ENCODE data around the gene UBE2B.
"Not testable (repeated sequence)": the region's sequence is repeated elsewhere in the genome, so short reads cannot be mapped to it uniquely, and the experiment has no call there.

The UBE2B gene

GRCh38 chr5:134421038-134421437 lies 49.7 kb downstream of the UBE2B start:
- not testable (repeated sequence) for DNase-seq (ENCODE audit: low read depth); H3K4me3 ChIP-seq (ENCODE audit: low read length); H3K27me3 ChIP-seq (replicated peaks; ENCODE audit: control insufficient read depth, insufficient read depth, low read length); H3K4me1 ChIP-seq (ENCODE audit: control insufficient read depth, insufficient read depth, low read length); H3K9ac ChIP-seq (ENCODE audit: low read length); H3K36me3 ChIP-seq (ENCODE audit: control insufficient read depth, insufficient read depth, low read length, severe bottlenecking); H3K9me3 ChIP-seq (ENCODE audit: control insufficient read depth, low read length)

- no peaks in the 10 kb centered on the region for H3K36me3 ChIP-seq (ENCODE audit: control insufficient read depth, insufficient read depth, low read length, severe bottlenecking)
- no peak for DNase-seq (ENCODE audit: low read depth)
- H3K27me3 ChIP-seq (replicated peaks; ENCODE audit: control insufficient read depth, insufficient read depth, low read length), result no peaks in the 10 kb centered on the region
- H3K4me3 ChIP-seq (ENCODE audit: low read length), result no peak overlapping the region
- no peak overlapping the region for H3K9ac ChIP-seq (ENCODE audit: low read length)
- no peaks in the 10 kb centered on the region for H3K9me3 ChIP-seq (ENCODE audit: control insufficient read depth, low read length)
- H3K4me1 ChIP-seq (ENCODE audit: control insufficient read depth, insufficient read depth, low read length), result no peaks in the 10 kb centered on the region
Observed at GRCh38 chr5:134422791-134423365, 51.5 kb downstream of the UBE2B start.

- no peak overlapping the region for H3K9ac ChIP-seq (ENCODE audit: low read length)
- no peaks in the 10 kb centered on the region for H3K27me3 ChIP-seq (replicated peaks; ENCODE audit: control insufficient read depth, insufficient read depth, low read length)
- no peaks in the 10 kb centered on the region for H3K4me1 ChIP-seq (ENCODE audit: control insufficient read depth, insufficient read depth, low read length)
- H3K4me3 ChIP-seq (ENCODE audit: low read length), result no peak overlapping the region
- H3K9me3 ChIP-seq (ENCODE audit: control insufficient read depth, low read length), result no peaks in the 10 kb centered on the region
- no peak for DNase-seq (ENCODE audit: low read depth)
- H3K36me3 ChIP-seq (ENCODE audit: control insufficient read depth, insufficient read depth, low read length, severe bottlenecking), result no peaks in the 10 kb centered on the region
Observed at GRCh38 chr5:134423376-134423775, 52.0 kb downstream of the UBE2B start.

GRCh38 chr5:134426361-134426760 lies 55.0 kb downstream of the UBE2B start:
- Histone ChIP-seq H3K4me3 (ENCODE audit: low read length) (no peak overlapping the region), H3K36me3 (ENCODE audit: control insufficient read depth, insufficient read depth, low read length, severe bottlenecking) (no peaks in the 10 kb centered on the region), H3K4me1 (ENCODE audit: control insufficient read depth, insufficient read depth, low read length) (no peaks in the 10 kb centered on the region), H3K9ac (ENCODE audit: low read length) (no peak overlapping the region), H3K9me3 (ENCODE audit: control insufficient read depth, low read length) (no peaks in the 10 kb centered on the region), H3K27me3 (replicated peaks; ENCODE audit: control insufficient read depth, insufficient read depth, low read length) (no peaks in the 10 kb centered on the region)
- no peak for DNase-seq (ENCODE audit: low read depth)

- H3K9me3 ChIP-seq (ENCODE audit: control insufficient read depth, low read length), result no peaks in the 10 kb centered on the region
- H3K4me3 ChIP-seq (ENCODE audit: low read length), result no peak overlapping the region
- no peak overlapping the region for H3K9ac ChIP-seq (ENCODE audit: low read length)
- DNase-seq (ENCODE audit: low read depth), result no peak
- H3K4me1 ChIP-seq (ENCODE audit: control insufficient read depth, insufficient read depth, low read length), result no peaks in the 10 kb centered on the region
- H3K36me3 ChIP-seq (ENCODE audit: control insufficient read depth, insufficient read depth, low read length, severe bottlenecking), result no peaks in the 10 kb centered on the region
- H3K27me3 ChIP-seq (replicated peaks; ENCODE audit: control insufficient read depth, insufficient read depth, low read length), result no peaks in the 10 kb centered on the region
Observed at GRCh38 chr5:134427540-134428041, 56.2 kb downstream of the UBE2B start.

- Histone ChIP-seq H3K36me3 (ENCODE audit: control insufficient read depth, insufficient read depth, low read length, severe bottlenecking) (no peaks in the 10 kb centered on the region), H3K27me3 (replicated peaks; ENCODE audit: control insufficient read depth, insufficient read depth, low read length) (no peaks in the 10 kb centered on the region), H3K4me1 (ENCODE audit: control insufficient read depth, insufficient read depth, low read length) (no peaks in the 10 kb centered on the region), H3K9ac (ENCODE audit: low read length) (no peak overlapping the region), H3K9me3 (ENCODE audit: control insufficient read depth, low read length) (no peaks in the 10 kb centered on the region), H3K4me3 (ENCODE audit: low read length) (no peak overlapping the region)
- no peak for DNase-seq (ENCODE audit: low read depth)
Observed at GRCh38 chr5:134430001-134430569, 58.7 kb downstream of the UBE2B start.

GRCh38 chr5:134432174-134432573 lies 60.8 kb downstream of the UBE2B start:
- Histone ChIP-seq H3K27me3 (replicated peaks; ENCODE audit: control insufficient read depth, insufficient read depth, low read length) (no peaks in the 10 kb centered on the region), H3K4me3 (ENCODE audit: low read length) (no peak overlapping the region), H3K4me1 (ENCODE audit: control insufficient read depth, insufficient read depth, low read length) (peaks cover 12% of the 10 kb centered on the region), H3K9me3 (ENCODE audit: control insufficient read depth, low read length) (no peaks in the 10 kb centered on the region), H3K9ac (ENCODE audit: low read length) (no peak overlapping the region), H3K36me3 (ENCODE audit: control insufficient read depth, insufficient read depth, low read length, severe bottlenecking) (no peaks in the 10 kb centered on the region)
- DNase-seq (ENCODE audit: low read depth), result no peak

GRCh38 chr5:134432677-134433359 lies 61.4 kb downstream of the UBE2B start:
- H3K27me3 ChIP-seq (replicated peaks; ENCODE audit: control insufficient read depth, insufficient read depth, low read length), result no peaks in the 10 kb centered on the region
- no peak overlapping the region for H3K9ac ChIP-seq (ENCODE audit: low read length)
- no peak overlapping the region for H3K4me3 ChIP-seq (ENCODE audit: low read length)
- DNase-seq (ENCODE audit: low read depth), result no peak
- H3K4me1 ChIP-seq (ENCODE audit: control insufficient read depth, insufficient read depth, low read length), result peaks cover 19% of the 10 kb centered on the region
- H3K9me3 ChIP-seq (ENCODE audit: control insufficient read depth, low read length), result no peaks in the 10 kb centered on the region
- no peaks in the 10 kb centered on the region for H3K36me3 ChIP-seq (ENCODE audit: control insufficient read depth, insufficient read depth, low read length, severe bottlenecking)

GRCh38 chr5:134435560-134435959 lies 64.2 kb downstream of the UBE2B start:
- Histone ChIP-seq H3K9me3 (ENCODE audit: control insufficient read depth, low read length) (no peaks in the 10 kb centered on the region), H3K27me3 (replicated peaks; ENCODE audit: control insufficient read depth, insufficient read depth, low read length) (no peaks in the 10 kb centered on the region), H3K9ac (ENCODE audit: low read length) (no peak overlapping the region), H3K4me3 (ENCODE audit: low read length) (no peak overlapping the region), H3K36me3 (ENCODE audit: control insufficient read depth, insufficient read depth, low read length, severe bottlenecking) (no peaks in the 10 kb centered on the region), H3K4me1 (ENCODE audit: control insufficient read depth, insufficient read depth, low read length) (peaks cover 38% of the 10 kb centered on the region)
- peak; percentile 29 for DNase-seq (ENCODE audit: low read depth)

GRCh38 chr5:134436523-134437339 lies 65.4 kb downstream of the UBE2B start:
- no peaks in the 10 kb centered on the region for H3K36me3 ChIP-seq (ENCODE audit: control insufficient read depth, insufficient read depth, low read length, severe bottlenecking)
- H3K4me3 ChIP-seq (ENCODE audit: low read length), result no peak overlapping the region
- no peaks in the 10 kb centered on the region for H3K9me3 ChIP-seq (ENCODE audit: control insufficient read depth, low read length)
- no peaks in the 10 kb centered on the region for H3K27me3 ChIP-seq (replicated peaks; ENCODE audit: control insufficient read depth, insufficient read depth, low read length)
- DNase-seq (ENCODE audit: low read depth), result peak; percentile 57
- peaks cover 38% of the 10 kb centered on the region for H3K4me1 ChIP-seq (ENCODE audit: control insufficient read depth, insufficient read depth, low read length)
- peak overlapping the region; percentile 7 for H3K9ac ChIP-seq (ENCODE audit: low read length)

- no peak for DNase-seq (ENCODE audit: low read depth)
- Histone ChIP-seq H3K9me3 (ENCODE audit: control insufficient read depth, low read length) (no peaks in the 10 kb centered on the region), H3K36me3 (ENCODE audit: control insufficient read depth, insufficient read depth, low read length, severe bottlenecking) (no peaks in the 10 kb centered on the region), H3K27me3 (replicated peaks; ENCODE audit: control insufficient read depth, insufficient read depth, low read length) (no peaks in the 10 kb centered on the region), H3K4me3 (ENCODE audit: low read length) (no peak overlapping the region), H3K9ac (ENCODE audit: low read length) (no peak overlapping the region), H3K4me1 (ENCODE audit: control insufficient read depth, insufficient read depth, low read length) (peaks cover 38% of the 10 kb centered on the region)
Observed at GRCh38 chr5:134437340-134437846, 66.0 kb downstream of the UBE2B start.
